Aorta (tissue), 5 donors: Measurements from ENCODE around the gene PAFAH2. TPM values are rescaled to one million over a fixed set of nuclear protein-coding genes. Genes with fewer than 3 reads are reported as not detected.
"Not testable (repeated sequence)": the region's sequence is repeated elsewhere in the genome, so short reads cannot be mapped to it uniquely, and the experiment has no call there.

ENCODE experiments used
- ATAC-seq: fragments of 200-7000 bp; cut with Tn5 transposase; one replicate; pipeline ENCODE4 v1.9.1; 2022; ENCODE audit warnings: moderate library complexity; ENCODE audit not compliant: low FRiP score
- DNase-seq, 2 donors: peaks; one replicate each; pipeline ENCODE4 v3.0.0-alpha.2; 2020
- H3K27ac ChIP-seq, 2 donors: one replicate each; pipeline ENCODE4 v1.5.1; 2013; ENCODE audit warnings: low read length in 2 of 2, mild to moderate bottlenecking in 2 of 2, moderate library complexity in 2 of 2, control low read depth in 1 of 2, inconsistent platforms in 1 of 2, low read depth in 1 of 2
- H3K27me3 ChIP-seq, 2 donors: one replicate each; pipeline ENCODE4 v1.6.1; 2013; ENCODE audit warnings: control low read depth in 1 of 2, low read length in 1 of 2, mild to moderate bottlenecking in 1 of 2, moderate library complexity in 1 of 2; ENCODE audit not compliant: insufficient read depth in 2 of 2, control insufficient read depth in 1 of 2
- H3K36me3 ChIP-seq, 2 donors: one replicate each; pipeline ENCODE4 v1.6.1; 2013; ENCODE audit warnings: control low read depth in 1 of 2, low read length in 1 of 2, mild to moderate bottlenecking in 1 of 2; ENCODE audit not compliant: insufficient read depth in 2 of 2, control insufficient read depth in 1 of 2
- H3K4me1 ChIP-seq, 2 donors: one replicate each; pipeline ENCODE4 v1.6.1; 2013; ENCODE audit warnings: low read length in 2 of 2, control low read depth in 1 of 2, mild to moderate bottlenecking in 1 of 2, moderate library complexity in 1 of 2; ENCODE audit not compliant: insufficient read depth in 2 of 2, control insufficient read depth in 1 of 2
- H3K4me3 ChIP-seq, 2 donors: one replicate each; pipeline ENCODE4 v1.5.1; 2013; ENCODE audit warnings: low read length in 2 of 2, control low read depth in 1 of 2, mild to moderate bottlenecking in 1 of 2
- H3K9me3 ChIP-seq: one replicate; pipeline ENCODE4 v1.6.1; 2013; ENCODE audit warnings: mild to moderate bottlenecking, low read length; ENCODE audit not compliant: control insufficient read depth
- WGBS, 2 donors: extraction: QIAGEN DNeasy Blood & Tissue Kit; methylation state at CpG; one replicate each; pipeline ENCODE4 v1.1.7; 2013; 5-methylcytosine and 5-hydroxymethylcytosine counted together
- intact Hi-C, 2 donors: fragments of 100-400 bp; cut with DNase I; formaldehyde crosslinking; loops; one replicate each; pipeline versions ENCODE4 v1.14.2 to v1.15.0; 2022
- polyA plus RNA-seq, 2 donors: library from polyadenylated mRNA; stranded (reverse); fragments of 200-250 nt; gene quantifications; one replicate each; pipeline ENCODE4 v1.2.3, GENCODE V29; 2013
- total RNA-seq, 2 donors: library from RNA; stranded (reverse); fragmentation: NEBNext Ultra II Directional; extraction: Animal tissue kit (Norgen Biotek cat#: 25700); gene quantifications; one replicate each; pipeline ENCODE4 v1.2.1, GENCODE V29; 2021
- donor health status: healthy with polysubstance abuse.
- donor health status: Bipolar disorder and iron deficiency.
- donor health status: DM: no; HTN: no; CAD: no.
- donor health status: DM: no; HTN: no; CAD: no.
- donor health status: DM: yes; HTN: yes; CAD: no.

PAFAH2 gene
- total and polyA plus RNA-seq, 4 donors: 3.7 to 6.4 (median 4.8) TPM

- ATAC-seq, H3K9me3 ChIP-seq, DNase-seq, H3K27ac ChIP-seq, H3K4me1 ChIP-seq, H3K36me3 ChIP-seq, intact Hi-C loops, H3K27me3 ChIP-seq, H3K4me3 ChIP-seq: not testable (repeated sequence)
- WGBS, 2 donors: 81 to 96% methylated on average over 5 of the region's 5 CpGs
Observed at GRCh38 chr1:25943511-25943910, 54.4 kb downstream of the PAFAH2 start.

- intact Hi-C loops: no loop called here
- Histone ChIP-seq H3K4me1 (no peaks in the 10 kb centered on the region), H3K27ac (no peak overlapping the region), H3K36me3 (no peaks in the 10 kb centered on the region), H3K27me3 (no peaks in the 10 kb centered on the region), H3K4me3 (no peak overlapping the region), H3K9me3 (no peaks in the 10 kb centered on the region)
- ATAC-seq (no peak), DNase-seq (no peak)
- 48 to 60% methylated on average over 4 of the region's 4 CpGs for WGBS, 2 donors
Observed at GRCh38 chr1:25936947-25937346, 60.9 kb downstream of the PAFAH2 start.

GRCh38 chr1:25933479-25934365, 64.1 kb downstream of the PAFAH2 start:
- Histone ChIP-seq H3K27ac (no peak overlapping the region), H3K4me3 (no peak overlapping the region), H3K27me3 (no peaks in the 10 kb centered on the region), H3K36me3 (no peaks in the 10 kb centered on the region), H3K4me1 (no peaks in the 10 kb centered on the region), H3K9me3 (no peaks in the 10 kb centered on the region)
- WGBS, 2 donors: 19 to 21% methylated on average over 13 of the region's 13 CpGs
- ATAC-seq: no peak
- no peak for DNase-seq
- intact Hi-C loops: no loop called here

GRCh38 chr1:25932811-25933400, 65.0 kb downstream of the PAFAH2 start:
- 30 to 31% methylated on average over 12 of the region's 12 CpGs for WGBS, 2 donors
- DNase-seq, H3K27ac ChIP-seq, ATAC-seq, H3K4me1 ChIP-seq, H3K36me3 ChIP-seq, H3K4me3 ChIP-seq, intact Hi-C loops, H3K9me3 ChIP-seq, H3K27me3 ChIP-seq: not testable (repeated sequence)

GRCh38 chr1:25932321-25932720, 65.5 kb downstream of the PAFAH2 start:
- no peak for ATAC-seq
- Histone ChIP-seq H3K9me3 (no peaks in the 10 kb centered on the region), H3K36me3 (no peaks in the 10 kb centered on the region), H3K27ac (no peak overlapping the region), H3K27me3 (no peaks in the 10 kb centered on the region), H3K4me1 (no peaks in the 10 kb centered on the region), H3K4me3 (no peak overlapping the region)
- DNase-seq: no peak
- WGBS, 2 donors: 86 to 89% methylated on average over 5 of the region's 5 CpGs
- intact Hi-C loops: no loop called here

GRCh38 chr1:25929016-25929415, 68.8 kb downstream of the PAFAH2 start:
- intact Hi-C loops: no loop called here
- H3K36me3 ChIP-seq: no peaks in the 10 kb centered on the region
- no peak overlapping the region for H3K27ac ChIP-seq
- H3K9me3 ChIP-seq: no peaks in the 10 kb centered on the region
- H3K27me3 ChIP-seq: no peaks in the 10 kb centered on the region
- no peaks in the 10 kb centered on the region for H3K4me1 ChIP-seq
- WGBS, 2 donors: 86 to 90% methylated on average over 7 of the region's 7 CpGs
- no peak for ATAC-seq
- H3K4me3 ChIP-seq: no peak overlapping the region
- DNase-seq: no peak

- intact Hi-C loops: no loop called here
- Histone ChIP-seq H3K27me3 (no peaks in the 10 kb centered on the region), H3K4me1 (no peaks in the 10 kb centered on the region), H3K4me3 (no peak overlapping the region), H3K36me3 (no peaks in the 10 kb centered on the region), H3K27ac (no peak overlapping the region), H3K9me3 (no peaks in the 10 kb centered on the region)
- DNase-seq (peak in 1 of 2 donors; percentile 55), ATAC-seq (no peak)
- WGBS, 2 donors: 97 to 99% methylated on average over 5 of the region's 5 CpGs
Observed at GRCh38 chr1:25927521-25928265, 70.2 kb downstream of the PAFAH2 start.

GRCh38 chr1:25926731-25927496, 70.9 kb downstream of the PAFAH2 start:
- H3K9me3 ChIP-seq: no peaks in the 10 kb centered on the region
- H3K36me3 ChIP-seq: no peaks in the 10 kb centered on the region
- WGBS, 2 donors: 69 to 72% methylated on average over 13 of the region's 13 CpGs
- no peak for ATAC-seq
- H3K4me3 ChIP-seq: no peak overlapping the region
- DNase-seq: no peak
- H3K4me1 ChIP-seq: no peaks in the 10 kb centered on the region
- H3K27me3 ChIP-seq: no peaks in the 10 kb centered on the region
- intact Hi-C loops: no loop called here
- no peak overlapping the region for H3K27ac ChIP-seq
